ENCODE results near the gene COA3.

The COA3 gene

DNA sequence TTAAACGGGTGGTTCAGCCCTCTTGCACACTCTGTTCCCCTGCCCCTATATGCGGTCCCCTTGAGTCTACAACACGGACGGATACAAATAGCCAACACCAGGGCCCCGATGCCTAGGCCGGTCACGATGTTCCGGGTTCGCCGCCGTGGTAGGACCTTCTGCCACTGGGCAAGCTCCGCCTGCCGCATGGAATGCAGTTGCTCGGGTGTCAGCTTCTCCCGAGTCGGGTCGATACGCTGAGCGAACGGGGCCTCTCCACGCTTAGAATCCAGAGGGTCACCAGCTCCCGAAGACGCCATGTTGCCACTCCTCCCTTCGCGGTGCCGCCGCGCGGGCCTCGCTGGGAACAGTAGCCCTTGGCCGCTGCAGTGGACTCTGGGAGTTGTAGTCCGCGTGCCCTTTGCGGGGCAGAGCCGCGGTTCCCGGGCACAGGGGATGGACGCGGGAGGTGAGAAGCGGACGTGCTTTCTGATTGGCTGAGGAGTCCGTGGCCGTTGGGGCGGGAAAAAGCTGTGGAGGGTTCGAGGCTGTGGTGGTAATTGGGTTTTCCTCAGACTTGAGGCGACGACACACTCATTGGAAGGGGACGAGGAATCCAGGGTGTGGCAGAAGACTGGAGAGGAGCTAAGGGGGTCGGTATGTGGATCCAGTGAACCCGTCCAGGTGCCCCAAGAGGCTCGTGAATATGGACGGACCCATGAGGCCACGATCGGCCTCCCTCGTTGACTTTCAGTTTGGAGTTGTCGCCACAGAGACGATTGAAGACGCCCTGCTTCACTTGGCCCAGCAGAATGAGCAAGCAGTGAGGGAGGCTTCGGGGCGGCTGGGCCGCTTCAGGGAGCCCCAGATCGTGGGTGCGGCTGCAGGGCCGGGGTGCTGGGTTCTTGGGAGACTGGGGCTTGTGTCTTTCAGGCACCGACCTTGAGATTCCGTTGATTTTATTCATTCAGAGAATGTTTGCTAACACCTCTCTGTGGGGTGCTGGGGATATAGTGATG lies at the start of gene COA3, which contains the start of gene CNTD1:
TSS of gene COA3 (minus strand) at position 322 of the 998 bp plus-strand sequence. CDS start at position 299, 23 bp downstream.
TSS of gene CNTD1 (plus strand) at position 479 of the 998 bp plus-strand sequence. CDS start at position 686, 207 bp downstream.
- peak; percentile 43 for DNase-seq

DNA sequence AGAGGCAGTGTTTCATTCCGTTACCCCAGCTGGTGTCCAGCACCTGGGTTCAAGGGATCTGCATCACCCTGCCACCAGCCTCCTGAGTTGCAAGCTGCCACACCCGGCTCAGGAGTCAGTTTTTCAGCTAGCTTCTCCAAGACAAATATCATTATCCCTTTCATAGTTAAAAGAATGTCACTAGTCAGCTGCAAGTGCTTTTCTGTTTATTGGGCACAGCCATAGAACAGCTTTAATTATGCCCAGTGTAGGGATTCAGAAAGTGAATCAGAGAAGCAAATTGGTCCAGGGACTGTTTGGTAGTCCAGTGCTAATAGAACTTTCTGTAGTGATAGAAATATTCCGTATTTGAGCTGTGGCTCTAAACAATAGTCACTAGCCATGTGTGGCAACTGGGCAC lies 49.6 kb upstream of the COA3 start:
- DNase-seq: no peak

GRCh38 chr17:42846594-42847280 lies 48.2 kb upstream of the COA3 start:
- DNase-seq: no peak

DNA sequence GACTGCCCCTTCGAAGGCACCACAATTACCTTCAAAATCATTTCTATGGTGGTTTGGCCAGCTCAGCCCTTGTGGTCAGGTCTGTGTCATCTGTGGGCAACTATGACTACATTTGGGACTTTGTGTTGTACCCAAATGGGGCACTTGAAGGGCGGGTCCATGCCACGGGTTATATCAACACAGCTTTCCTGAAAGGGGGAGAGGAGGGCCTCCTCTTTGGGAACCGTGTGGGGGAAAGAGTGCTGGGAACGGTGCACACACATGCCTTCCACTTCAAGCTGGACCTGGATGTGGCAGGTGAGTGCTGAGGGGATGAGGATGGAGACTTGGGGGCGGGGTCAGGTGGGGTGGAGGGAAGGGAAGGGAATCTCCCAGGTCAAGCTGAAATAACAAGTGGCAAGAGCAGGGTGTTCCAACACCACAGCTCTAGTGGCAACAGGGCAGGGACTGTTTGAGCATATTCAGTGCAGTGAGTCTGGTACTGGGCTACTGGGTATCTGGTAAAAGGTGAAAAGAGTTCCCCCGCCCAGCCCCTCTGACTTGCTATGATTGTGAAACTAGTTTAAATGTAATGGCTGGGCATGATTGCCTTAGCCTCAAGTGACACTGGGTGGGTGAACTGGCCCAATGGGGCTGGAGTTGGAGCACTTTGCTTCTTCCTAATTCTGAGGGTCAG lies 47.6 kb upstream of the COA3 start:
- DNase-seq: no peak

- DNase-seq: no peak
Measured at GRCh38 chr17:42845556-42845917, 47.0 kb upstream of the COA3 start.

DNA sequence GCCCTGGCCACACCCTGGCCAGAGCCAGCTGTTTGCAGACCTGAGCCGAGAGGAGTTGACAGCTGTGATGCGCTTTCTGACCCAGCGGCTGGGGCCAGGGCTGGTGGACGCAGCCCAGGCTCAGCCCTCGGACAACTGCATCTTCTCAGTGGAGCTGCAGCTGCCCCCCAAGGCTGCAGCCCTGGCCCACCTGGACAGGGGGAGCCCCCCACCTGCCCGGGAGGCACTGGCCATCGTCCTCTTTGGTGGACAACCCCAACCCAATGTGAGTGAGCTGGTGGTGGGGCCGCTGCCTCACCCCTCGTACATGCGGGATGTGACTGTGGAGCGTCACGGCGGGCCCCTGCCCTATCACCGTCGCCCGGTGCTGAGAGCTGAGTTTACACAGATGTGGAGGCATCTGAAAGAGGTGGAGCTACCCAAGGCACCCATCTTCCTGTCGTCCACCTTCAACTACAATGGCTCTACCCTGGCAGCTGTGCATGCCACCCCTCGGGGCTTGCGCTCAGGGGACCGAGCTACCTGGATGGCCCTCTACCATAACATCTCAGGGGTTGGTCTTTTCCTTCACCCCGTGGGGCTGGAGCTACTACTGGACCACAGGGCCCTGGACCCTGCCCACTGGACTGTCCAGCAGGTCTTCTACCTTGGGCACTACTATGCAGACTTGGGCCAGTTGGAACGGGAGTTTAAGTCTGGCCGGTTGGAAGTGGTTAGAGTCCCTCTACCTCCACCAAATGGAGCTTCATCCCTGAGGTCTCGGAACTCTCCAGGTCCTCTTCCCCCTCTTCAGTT lies 46.5 kb upstream of the COA3 start:
- DNase-seq: no peak

DNA sequence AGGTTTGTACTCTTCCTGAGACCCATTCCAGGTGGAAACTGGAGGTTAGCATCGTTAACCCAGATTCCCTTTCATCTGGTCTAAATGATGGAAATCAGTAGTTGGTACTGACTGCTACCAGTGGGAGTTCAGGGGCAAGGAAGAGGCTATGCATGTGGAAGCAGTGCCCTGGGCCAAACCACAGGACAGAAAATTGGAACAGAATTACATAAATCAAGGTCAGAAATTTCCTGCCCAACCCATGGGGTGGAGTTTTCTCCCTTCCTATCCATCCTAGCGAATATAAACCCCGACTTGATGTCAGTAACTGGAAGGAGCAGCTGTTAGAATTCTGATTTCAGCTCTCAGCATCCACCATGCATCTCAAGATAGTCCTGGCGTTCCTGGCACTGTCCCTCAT lies 45.8 kb upstream of the COA3 start, which contains the start of gene AOC2:
TSS of gene AOC2 (plus strand) at position 310 of the 400 bp plus-strand sequence. CDS start at position 357, 47 bp downstream.
- DNase-seq: no peak

DNA sequence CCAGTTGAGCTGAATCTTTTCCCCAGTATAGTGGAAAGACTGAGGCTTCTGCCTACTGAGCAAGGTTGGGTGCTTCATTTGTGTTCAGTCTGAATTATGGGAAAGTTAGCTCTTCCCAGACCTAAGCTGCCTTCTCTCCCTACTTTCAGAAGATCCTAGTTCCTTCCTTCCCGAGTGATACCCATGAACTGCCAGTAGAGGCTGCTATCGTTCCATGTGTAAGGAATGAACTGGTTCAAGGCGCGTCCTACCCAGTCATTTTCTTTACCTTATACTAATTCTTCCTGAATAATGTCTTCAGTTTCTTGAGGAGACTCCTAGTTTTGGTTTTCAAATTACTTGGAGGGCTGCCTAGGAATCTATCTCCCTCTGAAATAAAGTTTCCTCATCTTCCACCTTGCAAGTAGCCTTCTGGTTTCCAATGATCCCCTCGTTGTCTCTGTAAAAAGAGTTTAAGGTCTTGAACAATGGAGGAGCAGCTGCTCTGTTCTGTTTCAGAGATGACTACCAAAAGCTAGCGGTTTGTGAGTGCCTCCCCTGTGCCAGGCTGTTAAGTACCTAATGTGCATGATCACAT lies 44.9 kb upstream of the COA3 start:
- DNase-seq: no peak

DNA sequence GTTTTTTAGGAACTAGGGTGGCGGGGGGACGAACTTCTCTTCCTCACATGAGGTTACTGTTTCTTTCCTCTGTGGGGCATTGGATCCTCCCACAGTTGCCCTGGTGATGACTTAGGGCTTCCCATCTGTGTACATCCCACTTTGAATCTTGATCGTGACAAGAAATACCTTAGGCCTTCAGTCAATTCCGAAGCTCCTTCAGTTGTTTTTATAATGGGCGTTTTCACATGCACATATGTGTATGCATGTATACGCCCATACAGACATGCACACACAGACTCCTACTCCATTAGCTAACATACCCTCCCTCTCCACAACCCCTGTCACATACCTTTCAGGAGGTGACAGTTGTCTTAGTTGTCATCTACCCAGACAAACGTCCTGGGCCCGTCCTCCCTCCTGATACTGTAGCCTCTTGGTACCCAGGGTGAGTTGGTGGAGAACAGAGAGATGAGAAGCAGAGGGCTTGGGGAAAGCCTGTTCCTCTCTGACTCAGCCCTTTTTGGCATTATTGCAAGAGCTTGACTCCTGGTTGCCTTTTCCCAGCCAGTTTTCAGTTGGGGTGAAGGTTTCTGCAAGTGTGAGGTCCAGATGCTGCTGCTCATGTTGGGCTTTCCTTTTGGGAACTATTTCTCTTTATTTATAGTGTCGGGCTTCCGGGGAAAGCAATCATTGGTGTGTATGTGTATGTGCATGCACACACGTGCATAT lies 43.6 kb upstream of the COA3 start:
- no peak for DNase-seq

GRCh38 chr17:42835732-42836131 lies 37.2 kb upstream of the COA3 start:
- DNase-seq: no peak

DNA sequence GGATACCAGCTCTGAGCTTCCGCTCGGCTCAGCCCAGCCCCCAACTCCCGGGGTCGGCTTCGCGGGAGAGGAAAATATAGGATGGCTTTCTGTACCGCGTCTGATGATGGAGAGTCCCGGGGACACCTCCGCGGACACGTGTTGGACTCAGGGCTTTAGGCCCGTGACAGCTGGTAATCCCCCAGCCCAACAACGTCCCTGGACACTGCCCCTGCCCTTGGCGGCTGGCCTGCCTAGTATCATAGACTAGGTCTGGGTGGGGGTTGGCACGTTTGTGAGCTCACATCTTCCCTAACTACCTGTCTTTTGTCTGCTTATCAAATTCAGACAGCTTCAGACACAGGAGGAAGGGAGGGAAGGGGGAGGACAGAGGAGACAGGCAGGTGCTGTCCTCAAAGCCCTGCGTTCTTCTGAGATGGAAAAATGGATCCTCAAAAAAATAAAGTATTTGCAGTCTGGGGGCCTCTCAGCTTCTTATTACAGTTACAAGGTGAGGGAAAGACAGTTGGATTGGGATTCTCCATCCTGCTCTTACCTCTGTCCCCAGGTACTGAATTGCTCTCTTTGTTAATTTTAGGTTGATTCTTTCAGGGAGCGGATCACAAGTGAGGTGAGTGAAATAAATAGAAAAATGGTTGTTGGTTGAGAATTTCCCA lies 35.4 kb upstream of the COA3 start:
- no peak for DNase-seq

DNA sequence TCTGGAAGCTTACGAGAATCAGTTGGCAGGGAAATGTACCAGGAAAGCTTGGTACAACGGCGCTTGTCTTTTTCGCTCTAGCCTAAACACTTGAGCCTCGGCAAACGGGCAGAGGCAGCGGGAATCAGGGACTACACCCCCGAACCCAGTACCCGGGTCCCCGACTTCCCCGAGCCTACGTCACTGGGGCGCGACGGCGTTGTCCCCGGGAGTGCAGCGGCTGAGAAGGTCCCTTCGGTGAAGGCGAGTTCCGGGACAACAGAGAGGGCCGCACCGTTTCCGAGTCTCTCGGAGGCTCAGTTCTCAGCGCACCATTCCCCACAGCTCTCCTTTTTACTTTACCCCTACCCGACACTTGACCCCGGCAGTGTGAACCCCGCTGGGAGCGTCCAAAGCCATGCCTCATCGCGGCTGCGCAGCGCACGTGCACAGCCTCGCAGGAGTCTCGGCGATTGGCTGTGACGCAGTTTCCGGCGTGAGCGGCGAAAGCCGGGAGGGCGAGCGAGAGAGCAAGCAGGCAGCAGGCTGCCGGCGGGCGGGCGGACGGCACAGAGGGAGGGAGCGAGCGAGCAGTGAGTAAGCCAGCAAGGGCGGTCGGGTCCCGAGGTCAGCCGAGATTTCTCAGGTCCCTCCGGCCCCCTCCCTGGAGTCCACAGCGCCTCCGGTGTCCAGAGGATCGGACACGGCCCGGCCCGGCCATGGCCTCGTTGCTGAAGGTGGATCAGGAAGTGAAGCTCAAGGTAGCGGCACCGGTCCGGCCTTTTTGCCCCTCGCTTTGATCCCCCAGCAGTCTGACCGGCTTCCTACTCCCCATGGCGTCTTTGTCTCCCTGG lies 34.6 kb upstream of the COA3 start, which contains the start of gene PSME3:
TSS of gene PSME3 (plus strand) at position 464 of the 833 bp plus-strand sequence. CDS start at position 699, 235 bp downstream.
- DNase-seq: peak; percentile 47

GRCh38 chr17:42832213-42832933 lies 33.9 kb upstream of the COA3 start:
- DNase-seq: no peak

DNA sequence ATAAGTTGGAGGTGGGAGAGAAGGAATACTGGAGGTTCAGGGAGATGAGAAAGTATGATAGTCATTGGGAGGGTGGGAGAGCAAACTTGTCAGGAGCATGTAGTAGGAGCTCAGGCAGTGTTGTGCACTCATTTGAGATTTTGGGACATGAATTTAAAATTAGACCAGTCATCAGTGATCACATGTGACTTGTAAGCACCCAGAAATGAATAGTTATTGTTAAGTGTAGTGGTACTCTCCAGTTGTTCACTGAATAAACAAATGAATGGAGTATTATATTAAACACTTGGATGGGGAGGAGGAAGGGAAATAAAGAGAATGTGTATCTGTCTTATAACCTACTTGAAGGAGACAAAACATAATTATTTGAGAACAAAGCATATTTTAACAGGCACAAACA lies 32.5 kb upstream of the COA3 start:
- no peak for DNase-seq

- DNase-seq: no peak
Measured at GRCh38 chr17:42827472-42827871, 29.0 kb upstream of the COA3 start.

DNA sequence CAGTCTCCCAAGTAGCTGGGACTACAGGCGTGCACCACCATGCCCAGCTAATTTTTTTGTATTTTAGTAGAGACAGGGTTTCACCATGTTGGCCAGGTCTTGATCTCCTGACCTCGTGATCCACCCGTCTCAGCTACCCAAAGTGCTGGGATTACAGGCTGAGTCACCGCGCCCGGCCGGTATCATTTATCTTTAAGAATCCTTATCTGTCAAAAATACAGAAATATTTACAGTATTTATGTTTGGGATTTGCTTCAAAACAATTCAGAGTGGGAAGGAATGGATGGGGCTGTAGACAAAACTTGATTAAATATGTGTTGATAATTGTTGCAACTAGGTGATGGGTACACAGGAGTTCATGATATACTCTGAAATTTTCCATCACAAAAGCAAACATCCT lies 22.7 kb upstream of the COA3 start:
- no peak for DNase-seq

GRCh38 chr17:42819939-42820535 lies 21.5 kb upstream of the COA3 start:
- no peak for DNase-seq

- DNase-seq: no peak
Measured at GRCh38 chr17:42818379-42818778, 19.9 kb upstream of the COA3 start.
